ENCODE data around the gene POP7.
A peak's percentile ranks its signal among the peaks of the same experiment; 100 is the strongest.

Gene POP7

GRCh38 chr7:100676501-100677306 is 29.2 kb upstream of the POP7 start:
- TF ChIP-seq CTCF (IDR thresholded peaks at IDR 0.05; ENCODE audit: low read depth, low read length) = no peak
- H3K4me3 ChIP-seq (ENCODE audit: low read depth, low read length) = peak overlapping the region; percentile 95

GRCh38 chr7:100677308-100678267 is 28.3 kb upstream of the POP7 start:
- no peak overlapping the region for H3K4me3 ChIP-seq (ENCODE audit: low read depth, low read length)
- no peak for TF ChIP-seq CTCF (IDR thresholded peaks at IDR 0.05; ENCODE audit: low read depth, low read length)

GRCh38 chr7:100678291-100678984 is 27.5 kb upstream of the POP7 start:
- no peak for TF ChIP-seq CTCF (IDR thresholded peaks at IDR 0.05; ENCODE audit: low read depth, low read length)
- no peak overlapping the region for H3K4me3 ChIP-seq (ENCODE audit: low read depth, low read length)

- TF ChIP-seq CTCF (IDR thresholded peaks at IDR 0.05; ENCODE audit: low read depth, low read length) = no peak
Observed at GRCh38 chr7:100679129-100679926, 26.6 kb upstream of the POP7 start.

GRCh38 chr7:100679927-100680575 is 25.9 kb upstream of the POP7 start:
- TF ChIP-seq CTCF (IDR thresholded peaks at IDR 0.05; ENCODE audit: low read depth, low read length) = no peak
- no peak overlapping the region for H3K4me3 ChIP-seq (ENCODE audit: low read depth, low read length)

More at GRCh38 chr7:100679129-100679926, 26.6 kb upstream of the POP7 start:
- no peak overlapping the region for H3K4me3 ChIP-seq (ENCODE audit: low read depth, low read length)

GRCh38 chr7:100680576-100681271 is 25.2 kb upstream of the POP7 start:
- TF ChIP-seq CTCF (IDR thresholded peaks at IDR 0.05; ENCODE audit: low read depth, low read length) = no peak
- H3K4me3 ChIP-seq (ENCODE audit: low read depth, low read length) = no peak overlapping the region

Data from WI38 (cell line).